SIG-M5 (cell line): ENCODE data around the gene PRAMEF9.
"Not testable (repeated sequence)": the region's sequence is repeated elsewhere in the genome, so short reads cannot be mapped to it uniquely, and the experiment has no call there.

Experiments used
- DNase-seq: peaks from one replicate; lab custom pipeline; 2025; lab: John Stamatoyannopoulos, UW

PRAMEF9 gene

DNA sequence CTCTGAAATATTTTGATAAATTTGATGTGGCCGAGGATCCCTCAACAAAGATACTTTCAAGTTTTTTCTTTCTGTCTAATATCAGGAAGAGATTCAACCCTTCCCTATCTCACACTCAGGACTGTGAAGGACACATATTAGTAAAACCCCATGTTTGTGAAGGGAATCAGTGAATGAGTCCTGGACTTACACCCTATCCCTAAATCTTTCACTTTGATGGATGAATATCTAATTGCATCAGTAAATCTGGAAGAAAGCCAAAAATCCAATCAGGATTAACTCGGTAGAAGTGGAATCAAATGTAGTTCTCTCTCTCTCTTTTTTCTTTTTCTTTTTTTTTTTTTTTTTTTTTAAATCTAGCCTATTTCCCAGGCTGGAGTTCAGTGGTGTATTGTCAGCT, at the start of gene PRAMEF9:
PRAMEF9 (plus strand) TSS at position 301 of the 400 bp plus-strand sequence. CDS start 3,433 bp downstream, outside the sequence.
- DNase-seq: not testable (repeated sequence)

GRCh38 chr1:13155909-13156308, 15.7 kb upstream of the PRAMEF9 start, which contains the start of gene PRAMEF26:
Gene PRAMEF26 (minus strand): TSS chr1:13156009. CDS start chr1:13153095, 2,914 bp downstream.
- not testable (repeated sequence) for DNase-seq

GRCh38 chr1:13165531-13165930, 6.1 kb upstream of the PRAMEF9 start, which contains the start of gene HNRNPCL4:
Gene HNRNPCL4 (minus strand): TSS chr1:13165631. CDS start chr1:13165467, 164 bp downstream.
- DNase-seq: not testable (repeated sequence)

DNA sequence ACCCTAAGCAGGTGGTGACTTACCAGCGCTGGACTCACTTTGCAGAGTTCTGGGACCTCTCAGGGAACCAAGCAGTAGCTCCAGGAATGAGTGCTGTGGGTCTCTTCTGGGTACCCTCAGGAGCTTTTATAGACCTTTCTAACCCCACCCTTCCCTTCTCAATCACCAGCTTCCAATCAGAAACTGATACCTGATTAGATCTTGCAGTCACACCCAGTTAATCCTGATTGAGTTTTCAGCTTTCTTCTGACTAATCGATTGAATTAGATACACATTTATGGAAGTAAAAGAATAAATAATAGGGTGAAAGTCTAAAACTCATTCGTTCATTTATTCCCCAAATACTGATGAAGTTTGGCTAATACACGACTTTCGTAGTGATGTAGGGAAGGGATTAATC, 29.7 kb downstream of the PRAMEF9 start, which contains the start of gene PRAMEF13:
PRAMEF13 (minus strand) TSS at position 101 of the 400 bp plus-strand sequence. CDS start 1,820 bp downstream, outside the sequence.
- DNase-seq: not testable (repeated sequence)

- DNase-seq: not testable (repeated sequence)
Measured at GRCh38 chr1:13208712-13209111, 37.1 kb downstream of the PRAMEF9 start.

DNA sequence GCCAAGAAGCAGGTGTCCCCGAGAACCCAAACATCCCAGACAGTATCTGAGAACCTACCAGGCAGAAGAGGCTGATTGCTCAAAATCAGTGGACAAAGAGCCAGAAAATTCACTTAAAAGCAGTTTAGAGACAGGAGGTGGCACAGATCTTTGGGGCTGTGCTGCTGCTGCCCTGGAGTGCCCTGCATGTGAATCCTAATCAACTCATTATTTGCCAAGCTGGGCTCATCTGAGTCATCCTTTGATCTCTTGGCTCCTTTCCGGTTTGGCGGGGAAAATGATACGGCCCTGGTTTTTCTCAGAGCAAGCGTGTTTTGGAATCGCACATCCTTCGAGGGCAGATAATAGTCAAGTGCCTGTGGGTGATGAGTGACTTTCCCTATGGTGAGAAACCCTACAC, 45.0 kb downstream of the PRAMEF9 start:
- not testable (repeated sequence) for DNase-seq

GRCh38 chr1:13219203-13219602, 47.6 kb downstream of the PRAMEF9 start:
- DNase-seq: not testable (repeated sequence)

GRCh38 chr1:13222788-13223187, 51.1 kb downstream of the PRAMEF9 start:
- not testable (repeated sequence) for DNase-seq

- no peak for DNase-seq
Measured at GRCh38 chr1:13224480-13225060, 52.9 kb downstream of the PRAMEF9 start.

GRCh38 chr1:13225675-13226204, 54.1 kb downstream of the PRAMEF9 start, which contains the start of gene PRAMEF18:
Gene PRAMEF18 (minus strand): TSS chr1:13226154. CDS start chr1:13226106, 48 bp downstream.
- DNase-seq: not testable (repeated sequence)

DNA sequence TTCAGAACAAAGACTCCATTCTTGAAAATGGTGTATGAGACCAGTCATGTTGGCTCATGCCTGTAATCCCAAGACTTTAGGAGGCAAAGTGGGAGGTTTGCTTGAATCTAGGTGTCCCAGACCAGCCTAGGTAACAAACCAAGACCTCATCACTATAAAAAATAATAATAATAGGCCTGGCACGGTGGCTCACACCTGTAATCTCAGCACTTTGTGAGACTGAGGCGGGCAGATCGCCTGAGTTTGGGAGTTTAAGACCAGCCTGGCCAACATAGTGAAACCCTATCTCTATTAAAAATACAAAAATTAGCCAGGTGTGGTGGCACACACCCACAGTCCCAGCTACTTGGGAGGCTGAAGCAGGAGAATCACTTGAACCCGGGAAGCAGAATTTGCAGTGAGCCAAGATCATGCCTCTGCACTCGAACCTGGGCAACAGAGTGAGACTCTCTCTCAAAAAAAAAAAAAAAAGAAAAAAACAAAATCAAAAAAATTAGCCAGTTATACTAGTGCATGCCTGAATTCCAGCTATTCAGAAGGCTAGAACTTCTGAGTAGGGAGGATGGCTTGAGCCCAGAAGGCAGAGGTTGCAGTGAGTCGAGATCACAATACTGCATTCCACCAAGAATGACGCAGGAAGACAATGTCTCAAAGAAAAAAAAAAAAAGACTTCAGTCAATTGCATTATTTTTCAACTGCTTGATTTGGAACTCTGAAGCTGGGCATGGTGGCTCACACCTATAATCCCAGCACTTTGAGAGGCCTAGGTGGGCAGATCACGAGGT, 55.8 kb downstream of the PRAMEF9 start:
- DNase-seq: not testable (repeated sequence)

- no peak for DNase-seq
Measured at GRCh38 chr1:13228343-13228781, 56.7 kb downstream of the PRAMEF9 start.
